Psoas muscle (tissue), 8 donors: ENCODE results near the gene DHH. TPM values are rescaled to one million over a fixed set of nuclear protein-coding genes. Genes with fewer than 3 reads are reported as not detected.

ENCODE experiments used
- ATAC-seq, 4 donors: fragments of 200-7000 bp; cut with Tn5 transposase; one replicate each; pipeline ENCODE4 v1.9.1; 2020; ENCODE audit warnings: moderate library complexity in 3 of 4, mild to moderate bottlenecking in 2 of 4
- DNase-seq, 2 donors: peaks; one replicate each; pipeline ENCODE4 v3.0.0-alpha.2; 2020
- H3K27ac ChIP-seq: fragments of 200-600 bp; one replicate; pipeline ENCODE4 v1.8.0; 2022
- H3K27me3 ChIP-seq, 3 donors: fragments of 200-600 bp in 1 of 3; one replicate each; pipeline versions ENCODE4 v1.6.1 to v1.8.0; 2013 to 2022; ENCODE audit warnings: low read length in 2 of 3, mild to moderate bottlenecking in 2 of 3, moderate library complexity in 1 of 3; ENCODE audit not compliant: insufficient read depth in 3 of 3
- H3K36me3 ChIP-seq, 2 donors: fragments of 200-600 bp in 1 of 2; one replicate each; pipeline versions ENCODE4 v1.6.1 to v1.8.0; 2013 to 2022; ENCODE audit warnings: low read depth in 1 of 2, mild to moderate bottlenecking in 1 of 2, moderate library complexity in 1 of 2; ENCODE audit not compliant: insufficient read depth in 1 of 2
- H3K4me1 ChIP-seq: fragments of 200-600 bp; one replicate; pipeline ENCODE4 v1.8.0; 2022
- H3K4me3 ChIP-seq: fragments of 200-600 bp; one replicate; pipeline ENCODE4 v1.8.0; 2022; ENCODE audit warnings: mild to moderate bottlenecking
- H3K9me3 ChIP-seq: fragments of 200-600 bp; one replicate; pipeline ENCODE4 v1.8.0; 2022
- WGBS, 3 donors: extraction: QIAGEN DNeasy Blood & Tissue Kit; methylation state at CpG; one replicate each; pipeline versions ENCODE4 v1.1.6 to v1.1.7; 2013; 5-methylcytosine and 5-hydroxymethylcytosine counted together
- intact Hi-C, 2 donors: fragments of 100-400 bp; cut with DNase I; formaldehyde crosslinking; loops; one replicate each; pipeline versions ENCODE4 v1.11.0 to v1.14.2; 2022
- polyA plus RNA-seq, 3 donors: library from polyadenylated mRNA; stranded (reverse); fragments of 200-250 nt; gene quantifications; one replicate each; pipeline ENCODE4 v1.2.3, GENCODE V29; 2013
- total RNA-seq, 4 donors: library from RNA; stranded (reverse); fragmentation: NEBNext Ultra II Directional in 2 of 4; extraction: Animal tissue kit (Norgen Biotek cat#: 25700) in 2 of 4; gene quantifications; one replicate each; pipeline versions ENCODE4 v1.2.1 to v1.2.4, GENCODE V29; 2021 to 2023
- TF ChIP-seq, protein P1 (sequence below): fragments of 200-600 bp; IDR thresholded peaks from one replicate; pipeline ENCODE4 v1.8.0; 2022; ENCODE audit warnings: antibody characterized with exemption
- donor health status: healthy with polysubstance abuse.
- donor health status: DM: no; HTN: no; CAD: no; lungs with moderate emphysema.
- donor health status: Bipolar disorder and iron deficiency.
- donor health status: healthy.
- donor health status: DM: yes; HTN: yes; CAD: no.
- donor health status: DM: no; HTN: no; CAD: no.
- donor health status: DM: no; HTN: no; CAD: no.
- donor health status: DM: yes; HTN: yes; CAD: no.

The DHH gene
- total and polyA plus RNA-seq, 7 donors, result 0.07 to 0.43 (median 0.17) TPM

DNA sequence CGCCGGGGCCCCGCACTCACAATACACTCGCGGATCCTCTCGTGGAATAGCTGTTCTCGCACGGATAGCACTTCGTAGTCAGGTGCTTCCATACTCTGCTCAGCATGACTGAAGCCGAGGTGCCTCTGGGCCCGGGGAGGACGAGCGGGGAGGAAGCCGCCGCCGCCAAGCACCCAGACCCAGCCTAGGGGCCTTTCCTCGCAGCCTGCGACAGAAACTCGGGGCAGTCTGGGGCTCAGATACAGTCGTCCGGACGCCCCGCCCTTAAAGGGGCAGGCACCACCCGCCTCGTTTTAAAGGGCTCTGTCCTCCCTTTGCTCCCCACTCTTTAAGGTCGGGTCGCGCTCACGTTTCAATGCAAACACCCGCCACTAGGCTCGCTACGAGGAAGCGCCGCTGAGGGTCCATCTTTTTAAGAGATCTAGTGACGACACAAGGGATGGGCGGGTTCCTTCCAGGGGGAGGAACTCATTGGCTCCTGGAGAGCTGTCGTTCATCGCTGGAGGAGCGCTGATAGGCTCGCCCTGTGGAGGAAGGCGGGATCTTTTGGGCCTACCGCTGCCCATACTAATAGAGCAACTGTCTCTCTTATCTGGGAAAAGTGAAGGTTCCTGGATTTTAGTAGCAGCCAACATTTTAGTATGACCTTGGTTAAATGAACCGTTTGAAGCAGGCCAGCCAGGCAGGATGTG is 16.0 kb upstream of the DHH start, which contains the start of gene LMBR1L:
Gene LMBR1L (minus strand): TSS at position 384 of the 692 bp plus-strand sequence. CDS start 292 bp downstream, at position 92.
- DNase-seq, result peak; percentile 95 to 97
- Histone ChIP-seq H3K4me1 (peaks cover 34% of the 10 kb centered on the region), H3K4me3 (peak within 1 kb of the TSS; percentile 77), H3K36me3 (peaks cover 0 to 12% of the 10 kb centered on the region in 2 donors), H3K27ac (peak within 1 kb of the TSS; percentile 91), H3K27me3 (no peaks in the 10 kb centered on the region), H3K9me3 (no peaks in the 10 kb centered on the region)
- TF ChIP-seq, protein P1, sequence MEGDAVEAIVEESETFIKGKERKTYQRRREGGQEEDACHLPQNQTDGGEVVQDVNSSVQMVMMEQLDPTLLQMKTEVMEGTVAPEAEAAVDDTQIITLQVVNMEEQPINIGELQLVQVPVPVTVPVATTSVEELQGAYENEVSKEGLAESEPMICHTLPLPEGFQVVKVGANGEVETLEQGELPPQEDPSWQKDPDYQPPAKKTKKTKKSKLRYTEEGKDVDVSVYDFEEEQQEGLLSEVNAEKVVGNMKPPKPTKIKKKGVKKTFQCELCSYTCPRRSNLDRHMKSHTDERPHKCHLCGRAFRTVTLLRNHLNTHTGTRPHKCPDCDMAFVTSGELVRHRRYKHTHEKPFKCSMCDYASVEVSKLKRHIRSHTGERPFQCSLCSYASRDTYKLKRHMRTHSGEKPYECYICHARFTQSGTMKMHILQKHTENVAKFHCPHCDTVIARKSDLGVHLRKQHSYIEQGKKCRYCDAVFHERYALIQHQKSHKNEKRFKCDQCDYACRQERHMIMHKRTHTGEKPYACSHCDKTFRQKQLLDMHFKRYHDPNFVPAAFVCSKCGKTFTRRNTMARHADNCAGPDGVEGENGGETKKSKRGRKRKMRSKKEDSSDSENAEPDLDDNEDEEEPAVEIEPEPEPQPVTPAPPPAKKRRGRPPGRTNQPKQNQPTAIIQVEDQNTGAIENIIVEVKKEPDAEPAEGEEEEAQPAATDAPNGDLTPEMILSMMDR, result peak; percentile 47
- peak; percentile 96 to 99 (median 97) for ATAC-seq
- WGBS, 3 donors, result 0 to 1% (median 1%) methylated on average over 42 to 43 of the region's 43 CpGs
- intact Hi-C loops, result loop anchor here (2.0 to 5.0 kb wide), 2 partner anchors 20 to 33 kb away; partner anchors contain the start of gene TUBA1B (in 1 of the 2)

DNA sequence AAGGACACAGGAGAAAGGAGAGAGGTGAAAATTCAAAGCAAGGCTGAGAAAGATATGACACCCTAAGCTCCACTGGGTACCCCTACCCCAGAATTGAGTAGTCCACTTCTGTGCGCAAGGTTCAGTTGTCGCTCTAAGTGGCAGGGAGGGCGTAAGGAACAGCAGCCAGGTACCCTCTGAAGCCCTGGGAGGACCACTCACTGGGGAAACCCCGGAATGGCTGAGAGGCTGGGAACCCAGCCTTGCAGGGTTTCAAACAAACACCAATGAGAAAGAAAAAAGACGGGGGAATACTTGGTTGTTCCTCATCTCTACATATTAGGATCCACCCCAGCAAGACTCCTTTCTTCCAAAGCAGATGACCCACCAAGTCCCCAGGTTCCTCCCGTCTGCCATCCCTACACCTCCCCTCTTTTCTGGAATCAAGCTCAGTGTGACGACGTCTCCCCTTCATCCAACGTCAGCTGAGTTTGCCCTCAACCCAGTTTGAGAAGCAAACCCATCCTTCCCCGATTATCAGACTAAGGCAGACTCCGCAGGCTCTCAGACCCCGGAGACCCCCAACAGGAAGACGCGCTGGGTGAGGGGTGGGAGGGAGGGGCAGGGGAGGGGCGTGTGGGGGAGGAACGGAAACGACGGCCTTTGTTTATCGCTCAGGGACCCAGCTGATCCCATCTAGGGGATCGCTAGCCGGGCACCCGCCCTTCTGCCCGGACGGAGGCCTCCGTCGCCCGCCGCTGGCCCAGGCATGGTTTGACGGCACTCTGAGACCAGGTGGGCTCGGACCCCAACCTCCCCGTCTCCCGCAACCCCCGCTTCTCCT is 15.3 kb upstream of the DHH start:
- Histone ChIP-seq H3K4me1 (peaks cover 39% of the 10 kb centered on the region), H3K27ac (peak overlapping the region; percentile 91), H3K27me3 (no peaks in the 10 kb centered on the region), H3K9me3 (no peaks in the 10 kb centered on the region), H3K4me3 (peak overlapping the region; percentile 77), H3K36me3 (peaks cover 0 to 17% of the 10 kb centered on the region in 2 donors)
- 3 to 4% (median 3%) methylated on average over 25 to 33 of the region's 33 CpGs for WGBS, 3 donors
- TF ChIP-seq, protein P1, result no peak
- peak in 1 of 2 donors; percentile 62 for DNase-seq
- peak; percentile 11 to 47 (median 23) for ATAC-seq
- intact Hi-C loops, result loop anchor here (2.0 to 5.0 kb wide), 2 partner anchors 21 to 33 kb away; partner anchors contain the start of gene TUBA1B (in 1 of the 2)

- intact Hi-C loops, result no loop called here
- WGBS, 3 donors, result 5 to 12% (median 6%) methylated on average over 4 of the region's 4 CpGs
- peak overlapping the region; percentile 77 for H3K4me3 ChIP-seq
- DNase-seq (peak; percentile 64 to 71), ATAC-seq (peak; percentile 33 to 64 (median 53))
- H3K36me3 ChIP-seq, result peaks cover 3 to 26% of the 10 kb centered on the region in 2 donors
- TF ChIP-seq, protein P1, result no peak
- no peaks in the 10 kb centered on the region for H3K27me3 ChIP-seq
- H3K27ac ChIP-seq, result peak overlapping the region; percentile 91
- H3K4me1 ChIP-seq, result peaks cover 39% of the 10 kb centered on the region
- H3K9me3 ChIP-seq, result no peaks in the 10 kb centered on the region
Measured at GRCh38 chr12:49108958-49109404, 14.4 kb upstream of the DHH start.

- intact Hi-C loops, result no loop called here
- ATAC-seq, result no peak
- no peaks in the 10 kb centered on the region for H3K27me3 ChIP-seq
- peak; percentile 48 to 71 for DNase-seq
- H3K36me3 ChIP-seq, result peaks cover 5 to 60% of the 10 kb centered on the region in 2 donors
- WGBS, 3 donors, result 65 to 75% (median 69%) methylated on average over 9 of the region's 9 CpGs
- peaks cover 39% of the 10 kb centered on the region for H3K4me1 ChIP-seq
- TF ChIP-seq, protein P1, result no peak
- H3K4me3 ChIP-seq, result no peak overlapping the region
- peak overlapping the region; percentile 13 for H3K27ac ChIP-seq
- no peaks in the 10 kb centered on the region for H3K9me3 ChIP-seq
Measured at GRCh38 chr12:49105504-49106084, 11.0 kb upstream of the DHH start.
